ENCODE results near the gene DUXB. TPM values are rescaled to one million over a fixed set of nuclear protein-coding genes. Genes with fewer than 3 reads are reported as not detected.

Gene DUXB
- total and polyA plus RNA-seq, 2 donors (not counting 3 experiments of a cell fraction or from before 2014, with no cell fraction given): not detected

- BruUV-seq (replicated peaks): no TSS peak
- H2AFZ ChIP-seq (ENCODE audit: low read depth, low read length): no peak overlapping the region
- POLR2A ChIA-PET: no interaction called here
- CTCF ChIA-PET: no interaction called here
- dilution Hi-C loops (cut with MboI; ENCODE audit: extremely low pct_ligation_motif_present, low sequenced_read_pairs) (no loop called here), intact Hi-C loops (cut with micrococcal nuclease) (no loop called here)
- H3K27me3 ChIP-seq (ENCODE audit: control insufficient read depth in 2 of 2, insufficient read depth in 2 of 2, low read length in 2 of 2): no peaks in the 10 kb centered on the region
- TF ChIP-seq POLR2AphosphoS5 (IDR thresholded peaks at IDR 0.05; ENCODE audit: insufficient read depth, low read depth, low read length): no peak
- TF ChIP-seq POLR2A (IDR thresholded peaks at IDR 0.05; ENCODE audit: low read depth, low read length): no peak
- no peak for TF ChIP-seq EZH2 (IDR thresholded peaks at IDR 0.05; ENCODE audit: borderline replicate concordance, low read depth, low read length, severe bottlenecking)
- TF ChIP-seq GATA2 (IDR thresholded peaks at IDR 0.05; ENCODE audit: insufficient read depth, insufficient read length, low read depth, low read length): no peak
- no peak for TF ChIP-seq FOS (IDR thresholded peaks at IDR 0.05; ENCODE audit: borderline replicate concordance, insufficient read depth, low read length)
- TF ChIP-seq, protein P1, sequence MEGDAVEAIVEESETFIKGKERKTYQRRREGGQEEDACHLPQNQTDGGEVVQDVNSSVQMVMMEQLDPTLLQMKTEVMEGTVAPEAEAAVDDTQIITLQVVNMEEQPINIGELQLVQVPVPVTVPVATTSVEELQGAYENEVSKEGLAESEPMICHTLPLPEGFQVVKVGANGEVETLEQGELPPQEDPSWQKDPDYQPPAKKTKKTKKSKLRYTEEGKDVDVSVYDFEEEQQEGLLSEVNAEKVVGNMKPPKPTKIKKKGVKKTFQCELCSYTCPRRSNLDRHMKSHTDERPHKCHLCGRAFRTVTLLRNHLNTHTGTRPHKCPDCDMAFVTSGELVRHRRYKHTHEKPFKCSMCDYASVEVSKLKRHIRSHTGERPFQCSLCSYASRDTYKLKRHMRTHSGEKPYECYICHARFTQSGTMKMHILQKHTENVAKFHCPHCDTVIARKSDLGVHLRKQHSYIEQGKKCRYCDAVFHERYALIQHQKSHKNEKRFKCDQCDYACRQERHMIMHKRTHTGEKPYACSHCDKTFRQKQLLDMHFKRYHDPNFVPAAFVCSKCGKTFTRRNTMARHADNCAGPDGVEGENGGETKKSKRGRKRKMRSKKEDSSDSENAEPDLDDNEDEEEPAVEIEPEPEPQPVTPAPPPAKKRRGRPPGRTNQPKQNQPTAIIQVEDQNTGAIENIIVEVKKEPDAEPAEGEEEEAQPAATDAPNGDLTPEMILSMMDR (IDR thresholded peaks at IDR 0.05; ENCODE audit: extremely low read depth in 1 of 2, insufficient read depth in 1 of 2, low read depth in 1 of 2, low read length in 2 of 2): no peak
- no peak for DNase-seq (ENCODE audit: low read depth, low spot score)
- no peak overlapping the region for H3K4me3 ChIP-seq (replicated peaks in 1 of 3; ENCODE audit: insufficient read depth in 1 of 3, low read depth in 1 of 3, low read length in 3 of 3)
- no peaks in the 10 kb centered on the region for H3K9me3 ChIP-seq (replicated peaks; ENCODE audit: control insufficient read depth, insufficient read depth, low read length)
- no peaks in the 10 kb centered on the region for H3K9me1 ChIP-seq (replicated peaks; ENCODE audit: control insufficient read depth, extremely low read depth, insufficient read depth, low read length)
- no peak overlapping the region for H3K27ac ChIP-seq (ENCODE audit: insufficient read depth, low read depth, low read length)
- no peak overlapping the region for H3K9ac ChIP-seq (replicated peaks; ENCODE audit: extremely low read depth, insufficient read depth, low read length)
- no peaks in the 10 kb centered on the region for H4K20me1 ChIP-seq (replicated peaks; ENCODE audit: control insufficient read depth, extremely low read depth, insufficient read depth, low read length)
- no peak overlapping the region for H3K4me2 ChIP-seq (ENCODE audit: insufficient read depth, low read length)
- no peaks in the 10 kb centered on the region for H3K79me2 ChIP-seq (ENCODE audit: control insufficient read depth, insufficient read depth, low read length)
- no peaks in the 10 kb centered on the region for H3K36me3 ChIP-seq (ENCODE audit: control insufficient read depth in 2 of 2, extremely low read depth in 1 of 2, insufficient read depth in 2 of 2, low read length in 2 of 2)
- no peaks in the 10 kb centered on the region for H3K4me1 ChIP-seq (ENCODE audit: control insufficient read depth, extremely low read depth, insufficient read depth, low read length)
- FAIRE-seq: no peak
Observed at GRCh38 chr16:75703306-75703705, 2.0 kb upstream of the DUXB start.

DNA sequence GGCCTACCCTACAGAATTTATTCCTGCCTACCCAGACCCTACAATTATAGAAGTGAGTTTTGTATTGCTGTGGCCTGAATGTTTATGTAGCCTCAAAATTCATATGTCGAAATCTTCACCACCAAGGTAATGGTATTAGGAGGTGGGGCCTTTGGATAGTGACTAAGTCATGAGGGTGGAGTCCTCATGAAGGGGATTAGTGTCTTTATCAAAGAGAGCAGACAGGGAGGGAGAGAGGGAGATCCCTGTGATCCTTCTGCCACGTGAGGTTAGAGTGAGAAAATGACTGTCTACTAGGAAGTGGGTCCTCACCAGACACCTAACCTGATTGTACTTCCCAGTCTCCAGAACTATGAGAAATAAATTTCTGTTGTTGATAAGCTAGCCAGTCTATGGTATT is 981 bp upstream of the DUXB start:
- CTCF ChIA-PET: no interaction called here
- Histone ChIP-seq H3K27me3 (ENCODE audit: control insufficient read depth in 2 of 2, insufficient read depth in 2 of 2, low read length in 2 of 2) (no peaks in the 10 kb centered on the region), H3K9me1 (replicated peaks; ENCODE audit: control insufficient read depth, extremely low read depth, insufficient read depth, low read length) (no peaks in the 10 kb centered on the region), H3K27ac (ENCODE audit: insufficient read depth, low read depth, low read length) (no peak overlapping the region), H3K36me3 (ENCODE audit: control insufficient read depth in 2 of 2, extremely low read depth in 1 of 2, insufficient read depth in 2 of 2, low read length in 2 of 2) (no peaks in the 10 kb centered on the region), H3K9ac (replicated peaks; ENCODE audit: extremely low read depth, insufficient read depth, low read length) (no peak overlapping the region), H3K79me2 (ENCODE audit: control insufficient read depth, insufficient read depth, low read length) (no peaks in the 10 kb centered on the region), H3K4me3 (replicated peaks in 1 of 3; ENCODE audit: insufficient read depth in 1 of 3, low read depth in 1 of 3, low read length in 3 of 3) (no peak overlapping the region), H3K4me2 (ENCODE audit: insufficient read depth, low read length) (no peak overlapping the region), H2AFZ (ENCODE audit: low read depth, low read length) (no peak overlapping the region), H4K20me1 (replicated peaks; ENCODE audit: control insufficient read depth, extremely low read depth, insufficient read depth, low read length) (no peaks in the 10 kb centered on the region), H3K9me3 (replicated peaks; ENCODE audit: control insufficient read depth, insufficient read depth, low read length) (no peaks in the 10 kb centered on the region), H3K4me1 (ENCODE audit: control insufficient read depth, extremely low read depth, insufficient read depth, low read length) (no peaks in the 10 kb centered on the region)
- no peak for DNase-seq (ENCODE audit: low read depth, low spot score)
- dilution Hi-C loops (cut with MboI; ENCODE audit: extremely low pct_ligation_motif_present, low sequenced_read_pairs): no loop called here
- BruUV-seq (replicated peaks): no TSS peak
- TF ChIP-seq MYC (IDR thresholded peaks at IDR 0.05; ENCODE audit: low read depth, low read length) (no peak), POLR2A (IDR thresholded peaks at IDR 0.05; ENCODE audit: low read depth, low read length) (no peak), FOS (IDR thresholded peaks at IDR 0.05; ENCODE audit: borderline replicate concordance, insufficient read depth, low read length) (no peak), JUN (IDR thresholded peaks at IDR 0.05; ENCODE audit: borderline replicate concordance, insufficient read depth, insufficient read length, low read depth) (no peak), GATA2 (IDR thresholded peaks at IDR 0.05; ENCODE audit: insufficient read depth, insufficient read length, low read depth, low read length) (no peak), POLR2AphosphoS5 (IDR thresholded peaks at IDR 0.05; ENCODE audit: insufficient read depth, low read depth, low read length) (no peak), EZH2 (IDR thresholded peaks at IDR 0.05; ENCODE audit: borderline replicate concordance, low read depth, low read length, severe bottlenecking) (no peak)
- TF ChIP-seq, protein P2, sequence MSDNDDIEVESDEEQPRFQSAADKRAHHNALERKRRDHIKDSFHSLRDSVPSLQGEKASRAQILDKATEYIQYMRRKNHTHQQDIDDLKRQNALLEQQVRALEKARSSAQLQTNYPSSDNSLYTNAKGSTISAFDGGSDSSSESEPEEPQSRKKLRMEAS (IDR thresholded peaks at IDR 0.05; ENCODE audit: insufficient read depth, insufficient read length): no peak
- TF ChIP-seq, protein P1 (IDR thresholded peaks at IDR 0.05; ENCODE audit: extremely low read depth in 1 of 2, insufficient read depth in 1 of 2, low read depth in 1 of 2, low read length in 2 of 2): no peak
- POLR2A ChIA-PET: no interaction called here
- FAIRE-seq: no peak
- intact Hi-C loops (cut with micrococcal nuclease): no loop called here
